TTC549 (cell line): ENCODE data around the gene ASB16.
"Not testable (repeated sequence)": the region's sequence is repeated elsewhere in the genome, so short reads cannot be mapped to it uniquely, and the experiment has no call there.

ENCODE experiments used
- FAIRE-seq: peaks from 2 replicates; lab custom pipeline; 2012; peaks lifted over from hg19 to GRCh38; lab: Jason Lieb, UNC

ASB16 gene

DNA sequence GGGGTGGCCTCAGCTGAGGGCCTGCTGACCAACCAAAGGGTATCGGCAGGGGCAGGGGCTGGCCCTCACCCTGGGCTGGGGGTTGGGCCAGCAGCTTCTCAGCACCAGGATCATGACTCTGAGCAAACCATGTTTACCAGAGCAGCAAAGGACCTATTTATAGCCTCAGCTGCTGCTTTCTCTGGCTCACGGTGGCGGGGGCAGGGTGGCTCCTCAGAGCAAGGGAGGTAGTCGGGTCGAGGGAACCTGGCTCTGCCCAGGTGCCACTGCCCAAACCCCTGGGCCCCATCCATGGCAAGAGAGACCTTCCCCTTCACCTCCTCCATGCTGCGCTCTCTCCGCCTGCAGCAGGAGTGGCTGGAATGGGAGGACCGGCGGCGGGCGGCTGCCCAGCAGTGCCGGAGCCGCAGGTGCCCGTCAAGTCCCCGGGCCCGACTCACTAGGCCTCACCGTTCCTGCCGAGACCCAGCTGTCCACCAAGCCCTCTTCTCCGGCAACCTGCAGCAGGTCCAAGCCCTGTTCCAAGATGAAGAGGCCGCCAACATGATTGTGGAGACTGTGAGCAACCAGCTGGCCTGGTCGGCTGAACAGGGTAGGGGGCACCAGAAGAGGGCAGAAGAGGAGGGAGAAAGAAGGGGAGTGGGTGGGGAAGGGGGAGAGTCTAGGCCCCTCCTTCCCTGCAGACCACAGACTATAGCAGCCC, at the start of gene ASB16:
TSS of gene ASB16 (plus strand) at position 206 of the 703 bp plus-strand sequence. CDS start at position 292, 86 bp downstream.
- FAIRE-seq = no peak

DNA sequence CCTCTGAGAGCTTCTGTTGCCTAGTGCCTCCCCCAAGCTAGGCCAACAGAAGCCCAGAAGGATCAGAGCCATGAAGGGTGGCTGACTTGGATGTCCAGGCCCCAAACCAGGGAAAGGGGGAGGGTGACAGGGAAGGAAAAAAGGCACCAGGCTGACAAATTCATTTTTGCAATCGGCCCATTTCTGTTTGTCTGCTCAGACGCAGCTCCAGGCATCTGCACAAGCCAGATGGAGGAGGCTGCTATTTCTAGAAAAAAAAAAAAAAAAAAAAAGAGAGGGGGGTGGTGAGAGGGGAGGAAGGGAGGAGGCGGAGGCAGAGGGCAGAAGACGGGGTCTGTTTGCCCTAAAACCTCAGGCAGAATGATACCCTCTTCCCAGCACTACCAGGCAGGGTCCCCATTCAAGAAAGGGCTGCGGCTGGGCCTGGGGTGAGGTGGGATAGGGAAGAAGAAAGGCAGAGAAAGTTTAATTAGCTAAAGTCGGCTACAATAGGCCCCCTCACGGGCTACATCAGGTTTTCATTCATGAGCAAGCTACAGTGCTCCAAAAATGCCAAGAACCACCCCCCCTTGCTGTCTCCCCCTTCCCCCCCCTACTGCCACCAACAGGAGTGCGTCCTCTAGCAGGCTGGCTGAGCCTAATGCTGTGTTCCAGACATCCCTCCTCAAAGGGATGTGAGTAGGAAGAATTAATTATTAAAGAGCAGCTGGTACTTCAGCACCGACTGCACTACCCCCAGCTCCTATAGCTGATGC, 49.5 kb upstream of the ASB16 start:
- no peak for FAIRE-seq

DNA sequence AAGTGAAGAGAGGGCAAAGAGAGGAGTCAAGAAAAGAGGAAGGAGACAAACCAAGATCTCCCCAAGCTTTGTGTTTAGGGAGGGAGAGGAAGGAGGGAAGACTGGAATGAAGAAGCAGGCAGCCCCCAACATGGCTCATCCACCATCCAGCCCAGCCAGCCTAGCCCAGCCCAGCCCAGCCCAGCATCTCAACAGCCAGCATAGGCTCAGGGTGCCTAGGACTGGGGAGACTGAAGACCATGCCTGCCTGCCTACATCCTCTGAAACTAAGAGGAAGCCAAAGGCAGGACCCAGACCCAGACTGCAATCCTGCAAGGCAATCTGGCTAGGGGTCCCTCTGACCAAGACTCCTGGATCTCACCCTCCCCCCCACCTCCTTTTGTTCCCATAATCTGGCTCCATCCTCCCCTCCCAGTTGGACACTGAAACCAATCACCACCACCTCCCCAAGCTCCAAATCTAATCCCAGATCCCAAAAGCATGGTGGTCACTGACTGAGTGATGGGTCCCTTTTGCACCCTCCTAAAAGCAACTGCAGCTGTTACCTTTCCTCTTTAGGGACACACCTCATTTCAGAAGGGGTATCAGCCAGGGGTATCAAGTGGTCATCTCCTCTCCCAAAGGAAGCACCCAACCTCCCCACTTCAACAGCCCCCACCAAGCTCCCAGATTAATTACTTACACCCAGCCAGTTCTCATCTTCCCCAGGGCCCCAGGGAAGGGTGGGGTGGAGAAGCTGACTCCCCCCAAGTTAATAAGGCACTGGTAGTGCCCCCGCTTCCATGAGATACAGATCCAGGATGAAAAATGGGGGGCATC, 48.3 kb upstream of the ASB16 start:
- FAIRE-seq = no peak

GRCh38 chr17:44122816-44123355, 47.6 kb upstream of the ASB16 start:
- no peak for FAIRE-seq

DNA sequence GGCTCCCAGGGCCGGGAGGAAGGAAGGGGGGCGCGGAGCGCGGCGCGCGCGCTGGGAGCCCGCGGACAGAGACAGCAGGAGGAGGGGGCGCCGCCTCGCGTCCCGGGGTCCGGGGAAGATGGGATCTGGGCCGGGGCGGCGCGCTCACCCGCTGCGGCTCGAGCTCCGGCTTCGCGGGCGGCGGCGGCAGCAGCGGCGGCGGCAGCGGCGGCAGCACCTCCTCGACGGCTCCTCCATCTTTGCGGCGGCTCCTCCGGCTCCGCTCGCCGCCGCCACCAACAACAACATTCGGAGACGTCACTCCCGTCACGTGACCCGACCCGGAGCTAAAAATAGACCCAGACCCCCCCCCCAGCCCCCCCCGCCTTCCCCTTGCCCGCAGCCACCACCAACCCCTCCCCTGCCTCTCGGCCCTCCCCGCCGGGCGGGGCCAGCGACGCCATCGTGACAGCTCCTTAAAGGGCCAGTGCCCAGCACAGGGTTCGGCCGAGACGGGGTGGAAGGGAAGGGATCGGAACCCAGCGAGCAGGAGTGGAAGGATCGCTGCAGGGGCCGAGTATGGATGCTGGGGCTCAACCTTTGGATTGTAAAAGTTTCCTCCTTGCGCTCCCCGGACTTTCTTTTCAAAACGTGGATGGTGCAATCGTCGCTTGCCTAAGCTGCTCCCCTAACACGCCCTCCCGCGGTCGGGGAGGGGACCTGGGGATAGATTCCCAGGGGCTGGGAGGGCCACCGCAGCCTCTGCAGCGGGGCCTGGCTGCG, 47.0 kb upstream of the ASB16 start, which contains the start of gene HDAC5:
TSS of gene HDAC5 (minus strand) at position 286 of the 762 bp plus-strand sequence. CDS start 6,126 bp downstream, outside the sequence.
- FAIRE-seq = no peak

GRCh38 chr17:44124118-44124438, 46.4 kb upstream of the ASB16 start:
- no peak for FAIRE-seq

- no peak for FAIRE-seq
Observed at GRCh38 chr17:44128383-44128782, 42.1 kb upstream of the ASB16 start.

GRCh38 chr17:44130693-44131349, 39.7 kb upstream of the ASB16 start:
- no peak for FAIRE-seq

DNA sequence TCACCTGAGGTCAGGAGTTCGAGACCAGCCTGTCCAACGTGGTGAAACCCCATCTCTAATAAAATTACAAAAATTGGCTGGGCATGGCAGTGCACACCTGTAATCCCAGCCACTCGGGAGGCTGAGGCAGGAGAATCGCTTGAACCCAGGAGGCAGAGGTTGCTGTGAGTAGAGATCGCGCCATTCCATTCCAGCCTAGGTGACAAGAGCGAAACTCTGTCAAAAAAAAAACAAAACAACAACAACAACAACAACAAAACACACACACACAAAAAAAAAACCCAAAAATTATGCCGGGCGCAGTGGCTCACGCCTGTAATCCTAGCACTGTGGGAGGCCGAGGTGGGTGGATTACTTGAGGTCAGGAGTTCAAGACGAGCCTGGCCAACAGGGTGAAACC, 39.1 kb upstream of the ASB16 start:
- not testable (repeated sequence) for FAIRE-seq

DNA sequence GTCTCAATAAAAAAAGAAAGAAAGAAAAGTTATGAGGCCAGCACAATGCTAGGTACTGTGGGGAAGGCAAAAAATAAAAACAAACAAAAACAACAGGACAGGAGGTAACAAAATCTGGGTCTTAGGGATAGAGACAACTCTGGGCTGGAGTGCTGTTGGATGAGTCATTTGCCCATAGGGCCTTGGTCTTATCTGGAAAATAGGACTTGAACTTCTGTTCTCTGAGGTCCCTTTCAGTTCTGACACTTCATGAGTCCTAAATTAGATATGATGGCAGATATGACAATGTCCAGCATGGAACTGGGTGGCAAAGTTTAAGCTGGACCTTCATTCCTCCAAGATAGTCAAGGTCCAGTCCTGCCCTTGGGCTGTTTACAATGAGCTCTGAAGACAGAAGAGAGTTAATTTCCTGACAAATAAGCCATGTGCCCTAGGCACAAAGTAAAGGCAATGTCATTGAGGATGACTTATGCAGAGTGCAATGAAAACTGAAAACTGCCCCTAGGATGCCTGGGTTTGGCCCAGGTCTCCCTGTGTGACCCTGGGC, 38.2 kb upstream of the ASB16 start:
- FAIRE-seq = no peak

- no peak for FAIRE-seq
Observed at GRCh38 chr17:44133918-44134476, 36.5 kb upstream of the ASB16 start.

DNA sequence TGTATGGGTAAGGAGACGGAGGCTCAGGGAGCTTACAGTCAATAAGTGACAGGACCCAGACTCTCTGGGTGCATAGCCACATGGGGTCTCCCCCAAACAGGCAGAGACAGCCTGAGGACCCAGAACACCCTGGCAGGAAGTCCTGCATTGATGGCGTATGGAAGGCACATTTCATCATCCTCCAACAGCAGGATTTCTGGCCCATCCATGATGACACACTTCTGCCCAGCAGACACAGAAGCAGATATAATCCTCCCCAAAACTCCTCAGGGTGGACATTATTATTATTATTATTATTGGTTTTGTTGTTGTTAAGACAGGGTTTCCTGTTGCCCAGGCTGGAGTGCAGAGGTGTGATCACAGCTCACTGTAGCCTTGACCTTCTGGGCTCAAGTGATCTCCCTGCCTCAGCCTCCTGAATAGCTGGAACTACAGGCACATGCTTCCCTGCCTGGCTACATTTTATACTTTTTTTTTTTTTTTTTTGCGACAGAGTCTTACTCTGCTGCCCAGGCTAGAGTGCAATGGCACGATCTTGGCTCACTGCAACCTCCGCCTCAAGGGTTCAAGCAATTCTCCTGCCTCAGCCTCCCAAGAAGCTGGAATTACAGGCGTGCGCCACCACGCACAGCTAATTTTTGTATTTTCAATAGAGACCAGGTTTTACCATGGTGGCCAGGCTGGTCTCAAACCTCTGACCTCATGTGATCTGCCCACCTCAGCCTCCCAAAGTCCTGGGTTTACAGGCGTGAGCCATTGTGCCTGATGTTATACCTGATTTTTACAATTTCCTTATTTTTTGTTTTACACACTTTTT, 35.5 kb upstream of the ASB16 start:
- FAIRE-seq = no peak

DNA sequence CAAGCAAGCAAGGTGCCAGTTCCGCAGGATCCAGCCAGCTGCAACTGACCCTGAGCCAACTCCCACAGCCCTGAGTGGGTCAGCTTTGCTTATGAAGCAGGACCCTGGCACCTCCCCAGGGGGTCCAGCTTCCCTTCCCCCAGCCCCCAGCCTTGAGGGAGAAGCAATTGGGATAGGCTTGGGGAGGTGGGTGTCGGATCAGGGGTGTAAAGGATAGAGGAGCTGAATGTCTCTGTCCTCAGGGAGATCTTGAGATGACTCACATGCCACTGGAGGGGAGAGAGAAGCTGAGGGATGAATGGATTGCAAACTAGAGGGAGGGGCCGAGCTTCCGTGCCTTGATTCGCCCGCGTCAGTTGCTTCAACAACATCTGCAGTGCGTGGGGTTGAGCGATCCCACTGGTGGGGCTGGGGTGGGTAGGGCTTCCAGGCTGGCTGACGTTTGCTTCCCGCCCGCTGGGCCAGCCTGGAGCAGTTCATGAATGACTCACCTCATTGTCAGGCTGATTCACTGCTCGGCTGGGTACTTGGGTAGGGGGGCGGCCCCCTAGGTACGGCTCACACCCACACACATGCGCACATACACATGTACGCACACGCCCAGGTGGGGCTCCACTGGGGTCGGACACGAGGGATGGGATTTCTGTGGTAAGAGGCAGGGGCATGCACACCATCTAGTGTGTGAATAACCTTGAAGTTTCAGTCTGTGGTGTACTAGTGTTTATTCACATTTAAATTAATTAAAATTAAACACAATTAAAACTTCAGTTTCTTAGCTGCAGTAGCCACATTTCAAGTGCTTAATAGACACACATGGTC, 32.4 kb upstream of the ASB16 start:
- FAIRE-seq = no peak

DNA sequence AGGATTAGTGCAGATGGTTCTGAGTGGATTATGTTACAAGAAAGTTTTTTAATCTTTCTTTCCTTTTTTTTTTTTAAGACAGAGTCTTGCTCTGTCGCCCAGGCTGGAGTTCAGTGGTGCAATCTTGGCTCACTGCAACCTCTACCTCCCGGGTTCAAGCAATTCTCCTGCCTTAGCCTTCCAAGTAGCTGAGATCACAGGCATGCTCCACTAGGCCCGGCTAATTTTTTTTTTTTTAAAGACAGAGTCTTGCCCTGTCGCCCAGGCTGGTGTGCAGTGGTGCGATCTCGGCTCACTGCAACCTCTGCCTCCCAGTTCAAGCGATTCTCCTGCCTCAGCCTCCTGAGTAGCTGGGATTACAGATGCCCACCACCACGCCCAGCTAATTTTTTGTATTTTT, 26.6 kb upstream of the ASB16 start:
- not testable (repeated sequence) for FAIRE-seq

DNA sequence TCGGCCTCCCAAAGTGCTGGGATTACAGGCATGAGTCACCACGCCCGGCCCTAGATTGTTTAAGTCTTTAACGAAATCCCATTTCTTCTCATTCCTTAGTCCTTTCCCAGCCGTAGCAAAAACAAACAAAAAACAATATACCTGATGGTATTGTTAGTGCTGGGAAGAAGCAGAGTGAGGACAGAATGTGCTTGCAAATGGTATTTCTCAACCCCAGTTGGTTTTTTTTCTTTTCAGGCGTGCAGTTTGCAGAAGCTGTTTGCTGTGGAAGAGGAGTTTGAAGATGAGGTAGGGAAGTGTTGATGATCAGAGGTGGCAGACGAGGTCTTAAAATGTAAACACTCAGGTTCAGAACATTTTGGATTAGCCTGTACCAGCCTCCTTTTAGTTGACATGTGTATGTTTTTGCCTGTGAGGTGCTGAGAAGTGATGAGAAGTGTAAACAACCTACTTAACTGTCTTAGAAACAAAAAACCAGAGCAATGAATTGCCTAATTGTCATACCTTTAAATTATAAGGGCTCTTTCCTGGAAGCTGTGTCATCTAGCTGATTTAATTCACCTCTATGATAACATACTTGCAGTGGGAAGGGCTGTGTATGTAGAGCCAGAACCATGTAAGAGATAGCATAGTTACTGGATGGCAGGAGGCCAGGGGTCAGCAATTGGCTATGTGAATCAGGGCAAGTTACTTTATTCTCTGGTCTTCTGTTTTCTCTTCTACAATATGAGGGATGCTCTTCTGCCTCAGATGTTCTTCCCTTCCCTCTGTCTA, 25.4 kb upstream of the ASB16 start:
- no peak for FAIRE-seq

DNA sequence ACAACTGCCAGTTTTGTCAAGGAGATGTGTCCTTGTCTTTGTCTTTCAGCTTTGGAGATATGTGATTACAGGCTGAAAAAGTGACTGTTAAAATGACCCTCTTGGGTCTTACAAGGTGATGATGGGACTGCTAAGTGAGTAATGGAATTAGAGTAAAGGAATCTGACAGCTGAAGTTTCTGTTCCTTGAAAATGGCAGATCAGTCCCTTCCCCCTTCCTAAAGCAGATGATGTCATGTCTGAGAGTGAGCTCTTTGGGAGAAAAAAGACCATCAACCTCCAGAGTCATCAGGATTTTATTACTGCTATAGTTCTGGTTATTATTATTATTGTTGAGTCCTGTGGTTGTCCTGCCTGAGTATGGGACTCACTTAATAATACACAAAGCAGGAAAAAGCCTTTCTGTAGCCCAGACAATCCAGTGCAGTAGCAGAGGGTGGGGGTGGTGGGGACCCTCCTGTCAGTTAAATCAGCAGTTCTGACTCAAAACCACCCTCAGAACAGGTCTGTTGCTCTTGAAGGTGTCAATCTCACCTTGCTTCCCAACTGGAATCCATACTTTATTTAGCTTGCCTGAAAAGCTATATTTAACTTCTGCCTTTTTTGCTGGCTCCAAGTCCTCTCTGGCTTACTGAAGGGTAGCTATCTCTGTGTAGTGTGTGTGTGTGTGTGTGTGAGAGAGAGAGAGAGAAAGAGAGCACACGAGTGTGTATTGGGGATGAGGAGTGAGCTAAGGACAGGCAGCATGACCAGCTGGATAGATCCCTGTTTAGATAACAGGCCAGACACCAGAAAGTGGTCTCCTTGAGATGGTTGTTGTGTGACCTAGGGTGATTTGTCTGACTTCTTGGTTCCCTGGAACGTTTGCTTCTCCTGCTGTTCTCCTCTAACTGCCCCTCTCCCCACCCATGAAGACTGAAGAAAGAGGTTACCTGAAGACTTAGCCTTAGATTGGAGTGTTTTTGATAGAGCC, 23.8 kb upstream of the ASB16 start:
- no peak for FAIRE-seq

- no peak for FAIRE-seq
Observed at GRCh38 chr17:44147812-44148211, 22.7 kb upstream of the ASB16 start.
